GM21515 (cell line): ENCODE data around the gene FBLIM1.

Source experiments
- ATAC-seq: cut with Tn5 transposase; IDR thresholded peaks from one replicate; pipeline ENCODE4 v1.9.1; 2021; ENCODE audit not compliant: unreplicated experiment

FBLIM1 gene

DNA sequence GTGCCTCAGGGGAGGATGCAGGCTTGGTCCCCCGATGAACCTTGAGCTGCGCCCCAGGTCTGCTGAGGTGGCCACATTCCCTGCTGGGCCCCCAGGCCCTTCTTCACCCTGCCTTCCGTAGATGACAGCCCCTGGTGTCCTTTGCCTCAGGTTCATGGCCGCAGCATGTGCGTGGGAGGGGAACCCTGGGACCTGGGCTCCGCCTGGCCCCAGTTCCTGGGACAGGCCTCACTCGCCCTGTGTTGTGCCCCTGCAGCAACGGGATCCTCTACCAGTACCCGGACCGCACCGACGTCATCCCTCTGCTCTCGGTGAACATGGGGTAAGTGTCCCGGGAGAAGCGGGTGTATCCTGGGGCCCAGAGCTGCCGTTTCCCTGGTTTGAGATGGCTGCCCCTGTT lies 27.7 kb upstream of the FBLIM1 start:
- no peak for ATAC-seq

DNA sequence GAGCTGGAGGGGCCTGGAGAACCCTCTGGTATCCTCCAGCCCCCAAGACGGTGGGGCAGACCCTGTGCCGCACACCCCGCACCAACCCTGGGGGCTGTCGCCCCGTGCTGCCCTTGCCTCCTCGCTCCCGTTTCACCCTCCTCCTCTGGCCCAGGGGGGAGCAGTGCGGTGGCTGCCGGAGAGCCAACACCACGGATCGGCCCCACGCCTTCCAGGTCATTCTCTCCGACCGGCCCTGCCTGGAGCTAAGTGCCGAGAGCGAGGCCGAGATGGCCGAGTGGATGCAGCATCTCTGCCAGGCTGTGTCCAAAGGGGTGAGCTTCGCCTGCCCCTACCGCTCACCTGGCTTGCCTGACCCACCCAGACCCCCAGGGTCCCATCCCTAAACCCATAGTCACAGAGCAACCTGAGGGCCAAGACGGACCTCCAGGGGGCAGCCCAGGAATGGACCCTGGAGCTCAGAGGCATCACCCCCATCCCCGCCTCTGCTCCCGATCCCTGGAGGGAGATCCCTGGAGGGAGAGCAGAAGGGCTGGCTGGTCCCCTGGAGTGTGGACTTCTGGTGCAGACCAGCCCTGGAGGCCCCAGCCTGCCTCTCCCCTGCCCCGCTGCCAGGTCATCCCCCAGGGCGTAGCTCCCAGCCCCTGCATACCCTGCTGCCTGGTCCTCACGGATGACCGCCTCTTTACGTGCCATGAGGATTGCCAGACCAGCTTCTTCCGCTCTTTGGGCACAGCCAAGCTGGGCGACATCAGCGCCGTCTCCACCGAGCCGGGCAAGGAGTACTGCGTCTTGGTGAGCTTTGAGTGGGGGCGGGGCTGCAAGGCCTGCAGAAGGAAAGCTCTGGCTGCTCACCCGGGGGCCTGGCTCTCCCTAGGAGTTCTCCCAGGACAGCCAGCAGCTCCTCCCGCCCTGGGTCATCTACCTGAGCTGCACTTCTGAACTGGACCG lies 26.6 kb upstream of the FBLIM1 start:
- no peak for ATAC-seq

- ATAC-seq, result no peak
Observed at GRCh38 chr1:15732686-15733081, 25.9 kb upstream of the FBLIM1 start.

- ATAC-seq, result no peak
Observed at GRCh38 chr1:15733218-15733725, 25.3 kb upstream of the FBLIM1 start.

GRCh38 chr1:15733726-15734226 lies 24.8 kb upstream of the FBLIM1 start:
- ATAC-seq, result no peak

GRCh38 chr1:15734296-15734695 lies 24.3 kb upstream of the FBLIM1 start:
- no peak for ATAC-seq

DNA sequence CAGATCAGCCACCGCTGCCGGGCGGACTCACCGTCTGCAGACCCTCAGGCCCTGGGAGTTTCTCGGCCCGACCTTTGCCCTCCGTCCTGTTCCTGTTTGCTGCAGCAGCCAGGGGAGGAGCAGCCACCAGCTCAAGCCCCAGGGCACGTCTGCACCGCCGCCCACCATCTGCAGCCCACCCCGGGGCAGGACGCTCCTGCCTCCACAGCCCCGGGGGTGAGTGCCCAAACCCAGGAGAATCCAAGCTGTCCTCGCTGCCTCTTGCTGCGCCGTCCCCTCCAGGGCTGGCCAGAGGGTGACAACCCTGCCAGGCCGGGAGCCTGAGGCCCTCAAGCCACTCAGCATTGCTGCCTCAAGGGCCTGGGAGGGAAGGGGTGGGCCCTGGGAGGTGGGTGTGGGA lies 23.7 kb upstream of the FBLIM1 start:
- ATAC-seq, result no peak

DNA sequence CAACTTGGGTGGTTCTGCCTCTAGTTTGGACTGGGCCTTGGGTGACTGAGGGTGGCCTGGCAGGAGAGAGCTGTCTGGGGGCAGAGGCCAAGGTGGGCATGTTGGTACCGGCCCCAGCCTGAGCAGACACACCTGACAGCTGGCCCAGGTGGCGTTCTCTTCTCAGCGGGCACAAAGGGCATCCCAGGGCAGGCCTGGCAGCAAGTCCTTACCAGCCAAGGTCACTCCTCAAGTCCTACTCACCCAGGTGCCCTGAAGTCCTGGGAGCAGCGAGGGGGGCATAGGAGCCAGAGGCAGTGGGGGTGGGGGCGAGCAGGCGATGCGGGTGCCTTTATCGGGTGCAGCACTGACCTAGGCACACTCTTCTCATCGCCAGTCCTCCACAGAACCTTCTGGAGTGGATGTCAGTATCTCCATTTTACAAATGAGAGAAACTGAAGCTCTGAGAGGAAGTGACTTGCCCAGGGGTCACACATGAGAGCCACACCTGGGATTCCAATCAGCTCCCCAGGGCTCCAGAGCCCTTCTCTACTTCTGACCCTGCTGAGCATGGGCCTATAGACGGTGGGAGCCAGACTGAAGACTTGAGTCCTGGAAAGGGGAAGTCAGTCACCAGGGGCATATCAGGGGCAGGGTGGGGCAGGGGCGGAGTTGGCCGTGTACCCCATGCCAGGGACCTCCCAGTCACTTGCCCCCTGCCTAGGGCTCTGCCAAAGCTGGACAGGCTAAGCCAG lies 23.1 kb upstream of the FBLIM1 start:
- no peak for ATAC-seq

GRCh38 chr1:15736038-15736891 lies 22.3 kb upstream of the FBLIM1 start, which contains the start of gene SLC25A34:
TSS of gene SLC25A34 (plus strand) at chr1:15736258. CDS start at chr1:15736486, 228 bp downstream.
- no peak for ATAC-seq

DNA sequence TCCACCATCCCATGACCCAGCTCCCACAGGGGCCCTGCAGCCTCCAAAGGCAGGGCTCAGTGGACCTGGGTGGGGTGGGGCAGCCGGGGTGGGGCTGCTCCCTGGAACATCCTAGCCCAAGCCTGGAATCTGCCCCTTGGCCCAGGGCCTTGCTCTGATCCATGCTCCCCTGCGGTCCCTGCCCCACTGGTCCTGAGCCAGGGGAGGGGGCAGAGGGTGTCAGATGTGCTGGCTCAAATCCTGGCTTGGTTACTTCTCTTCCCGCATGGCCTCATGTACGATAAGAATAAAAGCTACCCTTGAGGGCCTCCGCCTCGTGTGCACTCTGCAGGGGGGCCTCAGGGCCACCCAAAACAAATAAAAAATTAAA lies 21.7 kb upstream of the FBLIM1 start:
- no peak for ATAC-seq

DNA sequence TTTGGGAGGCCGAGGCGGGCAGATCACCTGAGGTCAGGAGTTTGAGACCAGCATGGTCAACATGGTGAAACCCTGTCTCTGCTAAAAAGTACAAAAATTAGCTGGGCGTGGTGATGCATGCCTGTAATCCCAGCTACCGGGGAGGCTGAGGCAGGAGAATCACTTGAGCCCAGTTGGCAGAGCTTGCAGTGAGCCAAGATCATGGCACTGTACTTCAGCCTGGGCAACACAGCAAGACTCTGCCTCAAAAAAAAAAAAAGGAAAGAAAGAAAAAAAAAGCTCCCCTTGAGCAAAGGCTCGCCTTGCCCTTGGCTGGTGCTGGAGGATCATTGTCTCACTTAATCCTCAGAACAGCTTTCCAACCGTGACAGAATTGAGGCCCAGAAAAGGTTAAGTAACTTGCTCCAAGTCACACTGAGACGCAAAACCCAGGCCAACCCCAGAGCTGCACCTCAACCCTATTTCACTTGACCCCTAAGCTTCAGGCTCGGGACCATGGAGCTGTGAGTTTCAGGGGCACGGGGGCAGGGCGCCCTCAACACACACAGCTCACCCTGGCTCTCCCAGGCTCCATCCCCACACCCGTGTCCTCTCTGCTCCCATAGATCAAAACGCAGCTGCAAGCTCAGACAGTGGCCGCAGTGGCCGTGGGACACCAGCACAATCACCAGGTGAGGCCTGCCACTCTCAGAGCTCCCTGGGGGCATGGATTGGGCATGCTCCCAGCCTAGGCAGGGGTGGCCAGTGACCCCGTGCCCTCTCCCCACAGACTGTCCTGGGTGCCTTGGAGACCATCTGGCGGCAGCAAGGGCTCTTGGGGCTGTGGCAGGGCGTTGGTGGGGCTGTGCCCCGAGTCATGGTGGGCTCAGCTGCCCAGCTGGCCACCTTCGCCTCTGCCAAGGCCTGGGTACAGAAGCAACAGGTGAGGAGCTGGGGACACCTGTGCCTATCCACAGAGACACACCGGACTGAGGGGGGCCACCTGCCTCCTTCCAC lies 21.0 kb upstream of the FBLIM1 start:
- no peak for ATAC-seq

DNA sequence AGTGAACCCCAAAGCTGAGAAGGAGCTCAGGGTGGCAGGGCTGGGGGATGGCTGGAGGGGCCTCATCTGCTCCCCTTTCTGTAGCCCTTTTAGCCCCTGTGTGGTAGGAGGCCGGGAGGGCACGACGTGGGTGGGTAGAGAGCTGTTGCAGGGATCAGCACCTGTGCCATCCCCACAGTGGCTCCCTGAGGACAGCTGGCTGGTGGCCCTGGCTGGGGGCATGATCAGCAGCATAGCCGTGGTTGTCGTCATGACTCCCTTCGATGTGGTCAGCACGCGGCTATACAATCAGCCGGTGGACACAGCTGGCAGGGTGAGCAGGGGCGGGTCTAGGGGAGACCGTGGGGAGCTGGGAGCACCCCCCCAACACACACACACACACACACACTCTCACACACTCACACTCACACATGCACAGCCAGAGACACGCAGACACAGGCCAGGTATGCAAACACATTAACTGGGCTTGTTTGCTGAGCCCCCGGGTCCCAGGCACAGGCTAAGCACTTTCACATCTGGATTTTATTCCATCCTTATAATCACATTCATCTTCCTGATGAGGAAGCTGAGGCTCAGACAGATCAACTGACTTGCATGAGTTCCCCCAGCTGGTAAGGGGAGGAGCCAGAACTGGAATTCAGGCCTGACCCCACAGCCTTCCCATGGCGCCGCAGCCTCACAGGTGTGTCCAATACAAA lies 20.0 kb upstream of the FBLIM1 start:
- no peak for ATAC-seq

DNA sequence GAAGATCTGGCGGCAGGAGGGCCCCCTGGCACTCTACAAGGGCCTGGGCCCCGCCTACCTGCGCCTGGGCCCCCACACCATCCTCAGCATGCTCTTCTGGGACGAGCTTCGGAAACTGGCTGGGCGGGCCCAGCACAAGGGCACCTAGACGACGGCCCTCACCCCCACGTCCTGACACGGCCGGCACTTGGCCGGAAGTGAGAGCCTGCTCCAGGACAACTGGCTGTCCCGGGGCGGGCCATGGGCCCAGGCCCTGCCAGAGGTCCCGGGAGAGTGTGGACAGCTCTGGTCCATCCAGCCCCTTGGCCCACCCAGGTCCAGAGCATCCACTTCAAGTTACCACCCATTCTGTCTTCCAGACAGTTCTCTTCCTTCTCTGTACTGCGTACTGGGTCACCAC lies 19.3 kb upstream of the FBLIM1 start:
- ATAC-seq, result no peak

GRCh38 chr1:15739745-15740144 lies 18.9 kb upstream of the FBLIM1 start:
- no peak for ATAC-seq

- ATAC-seq, result no peak
Observed at GRCh38 chr1:15740924-15741850, 17.4 kb upstream of the FBLIM1 start.

DNA sequence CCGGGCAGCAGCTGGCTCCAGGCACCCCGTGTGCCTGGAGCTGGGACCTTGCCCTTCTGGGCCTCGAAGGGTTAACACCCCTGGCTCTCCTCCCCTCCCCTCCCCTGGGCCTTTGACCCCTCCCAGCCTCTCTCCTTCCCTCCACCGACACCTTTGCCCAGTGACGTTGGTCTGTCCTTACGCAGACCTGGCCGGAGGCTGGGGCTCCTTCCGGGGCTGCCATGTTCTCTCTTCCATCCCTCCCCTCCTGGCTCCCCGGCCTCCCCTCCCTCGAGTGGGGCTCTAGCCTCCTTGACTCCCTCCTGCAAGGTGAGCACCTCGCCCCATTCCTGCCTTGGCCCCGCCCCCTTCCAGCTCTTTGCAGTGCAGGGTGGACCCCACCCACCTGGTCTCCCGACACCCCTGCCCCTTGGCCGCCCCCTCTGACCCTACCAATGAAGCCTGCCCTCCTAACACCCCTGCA lies 16.2 kb upstream of the FBLIM1 start, which contains the start of gene TMEM82:
TMEM82 (plus strand) TSS at position 161 of the 463 bp plus-strand sequence; CDS start at position 222, 61 bp downstream.
- ATAC-seq, result no peak

DNA sequence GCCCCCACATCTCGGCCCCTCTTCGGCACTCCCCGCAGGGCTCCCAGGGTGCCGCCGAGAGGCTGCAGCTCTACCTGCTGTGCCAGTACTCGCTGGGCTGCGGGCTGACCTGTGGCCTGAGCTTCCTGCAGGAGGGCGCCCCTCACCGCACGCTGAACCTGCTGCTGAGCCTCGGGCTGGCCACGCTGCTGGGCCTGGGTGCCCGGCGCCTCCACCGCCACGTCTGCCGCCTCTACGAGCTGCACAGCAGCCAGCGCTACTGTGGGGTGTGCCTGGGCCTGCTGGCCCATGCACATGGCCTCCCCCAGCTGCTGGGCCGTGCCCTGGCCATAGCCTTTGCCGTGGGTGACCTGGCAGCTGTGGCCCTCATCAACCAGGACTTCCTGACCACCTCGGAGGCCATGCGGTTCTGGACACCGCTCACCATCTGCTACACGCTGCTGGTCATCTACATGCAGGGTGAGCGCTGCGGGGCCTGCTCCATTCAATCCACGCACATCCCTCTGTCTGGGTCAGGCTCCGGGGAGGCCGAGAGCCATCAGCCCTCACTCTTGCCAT lies 14.4 kb upstream of the FBLIM1 start:
- ATAC-seq, result no peak
